Activated CD4-positive, alpha-beta T cell treated with anti-CD3 and anti-CD28 coated beads, Interleukin-2, amount 50 U/mL, for 16 hours (primary cell): ENCODE results near the gene GNG14.
"Not testable (repeated sequence)": the region's sequence is repeated elsewhere in the genome, so short reads cannot be mapped to it uniquely, and the experiment has no call there.

ENCODE experiments used
- DNase-seq: peaks from one replicate; pipeline ENCODE4 v3.0.0-alpha.2; 2020

The GNG14 gene

GRCh38 chr19:12725612-12726011 is 37.8 kb downstream of the GNG14 start:
- not testable (repeated sequence) for DNase-seq

DNA sequence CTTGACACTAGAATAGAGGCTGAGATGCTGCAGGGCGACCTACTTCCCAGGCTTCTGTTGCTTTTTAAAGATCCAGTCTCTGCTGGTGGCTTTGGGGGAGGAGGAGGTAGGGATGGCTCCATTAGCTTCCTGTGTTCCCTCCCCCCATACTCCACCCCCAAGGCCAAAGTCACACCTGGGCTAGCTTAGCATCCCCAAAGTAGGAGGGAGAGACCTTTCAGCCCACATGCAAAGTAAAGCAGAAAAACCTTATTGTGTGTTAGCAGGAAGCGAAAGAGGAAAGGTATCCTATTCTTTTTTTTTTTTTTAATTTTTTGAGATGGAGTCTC is 39.2 kb downstream of the GNG14 start:
- DNase-seq: no peak

DNA sequence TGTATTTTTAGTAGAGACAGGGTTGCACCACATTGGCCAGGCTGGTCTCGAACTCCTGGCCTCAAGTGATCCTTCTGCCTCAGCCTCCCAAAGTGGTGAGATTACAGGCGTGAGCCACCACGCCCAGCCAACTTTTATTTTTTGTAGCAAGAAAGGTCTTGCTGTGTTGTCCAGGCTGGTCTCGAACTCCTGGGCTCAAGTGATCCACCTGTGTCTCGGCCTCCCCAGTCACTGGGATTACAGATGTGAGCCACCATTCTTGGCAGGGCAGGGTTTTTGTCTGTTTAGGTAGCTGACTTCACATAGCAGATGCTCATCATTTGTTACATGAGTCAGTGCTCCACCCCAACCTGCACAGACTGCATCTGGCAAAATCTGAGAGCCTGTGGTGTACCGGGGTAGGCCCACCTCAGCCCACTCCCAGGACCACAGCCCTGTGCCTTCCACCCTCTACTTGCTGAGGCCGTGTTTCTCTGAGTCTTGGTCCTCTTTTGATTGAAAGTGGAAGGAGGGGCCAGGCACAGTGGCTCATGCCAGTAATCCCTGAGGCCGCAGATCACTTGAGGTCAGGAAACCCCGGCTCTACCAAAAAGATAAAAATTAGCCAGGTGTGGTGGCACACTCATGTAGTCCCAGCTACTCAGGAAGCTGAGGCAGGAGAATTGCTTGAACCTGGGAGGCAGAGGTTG is 40.1 kb downstream of the GNG14 start:
- DNase-seq: no peak

DNA sequence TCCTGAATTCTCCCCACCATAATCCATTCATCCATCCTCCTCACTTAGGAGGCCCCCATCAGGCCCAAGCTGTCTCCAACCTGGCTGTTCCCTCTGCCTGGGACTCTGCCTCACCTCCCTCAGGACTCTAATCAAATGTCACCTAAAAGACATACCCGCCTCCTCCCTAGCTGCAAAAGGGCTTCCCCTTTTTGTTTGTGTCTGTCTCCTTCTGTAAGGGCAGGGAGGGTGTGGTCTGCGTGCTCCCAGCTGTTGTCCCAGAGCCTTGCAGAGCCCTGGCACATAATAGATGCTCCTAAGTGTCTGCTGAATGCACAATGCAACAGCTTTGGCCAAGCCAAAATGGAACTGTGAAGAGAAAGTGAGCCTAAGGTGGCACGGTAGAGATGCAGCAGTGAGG is 42.3 kb downstream of the GNG14 start:
- DNase-seq: no peak

GRCh38 chr19:12731337-12731736 is 43.5 kb downstream of the GNG14 start:
- DNase-seq: no peak

DNA sequence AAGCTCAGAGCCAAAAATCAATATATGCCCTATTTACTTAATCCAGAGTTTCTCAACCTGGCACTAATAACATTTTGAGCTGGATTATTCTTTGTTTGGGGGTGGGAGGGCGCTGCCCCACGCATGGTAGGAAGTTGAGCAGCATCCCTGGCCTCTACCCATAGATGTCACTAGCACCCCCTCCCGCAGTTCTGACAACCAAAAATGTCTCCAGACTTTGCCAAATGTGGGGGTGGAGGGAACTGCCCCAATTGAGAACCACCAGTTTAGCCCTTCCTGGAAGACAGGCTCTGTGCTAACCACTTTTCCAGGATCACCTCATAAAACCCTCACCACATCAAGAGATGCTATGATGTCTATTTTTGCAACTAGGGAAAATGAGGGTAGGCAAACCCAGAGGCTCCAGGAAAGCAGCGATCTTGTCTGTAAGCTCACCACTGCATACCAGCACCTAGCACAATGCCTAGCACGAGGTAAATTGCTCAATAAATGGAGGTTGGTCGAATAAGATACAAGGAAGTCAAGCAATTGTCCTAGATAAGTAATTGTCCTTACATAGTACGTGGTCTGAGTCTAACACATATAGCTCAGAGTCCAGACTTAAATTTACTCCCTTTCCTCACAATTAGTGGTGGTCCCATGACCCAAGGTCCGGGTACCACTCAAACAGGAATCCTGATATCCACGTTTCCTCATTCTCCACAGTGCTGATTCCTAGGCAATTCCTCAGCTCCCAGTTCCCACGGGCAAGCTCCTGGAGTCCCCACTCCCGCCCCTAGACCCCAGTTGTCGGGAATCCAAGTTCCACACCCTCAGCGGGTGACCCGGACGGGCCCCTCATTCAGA is 45.8 kb downstream of the GNG14 start:
- peak; percentile 77 for DNase-seq

DNA sequence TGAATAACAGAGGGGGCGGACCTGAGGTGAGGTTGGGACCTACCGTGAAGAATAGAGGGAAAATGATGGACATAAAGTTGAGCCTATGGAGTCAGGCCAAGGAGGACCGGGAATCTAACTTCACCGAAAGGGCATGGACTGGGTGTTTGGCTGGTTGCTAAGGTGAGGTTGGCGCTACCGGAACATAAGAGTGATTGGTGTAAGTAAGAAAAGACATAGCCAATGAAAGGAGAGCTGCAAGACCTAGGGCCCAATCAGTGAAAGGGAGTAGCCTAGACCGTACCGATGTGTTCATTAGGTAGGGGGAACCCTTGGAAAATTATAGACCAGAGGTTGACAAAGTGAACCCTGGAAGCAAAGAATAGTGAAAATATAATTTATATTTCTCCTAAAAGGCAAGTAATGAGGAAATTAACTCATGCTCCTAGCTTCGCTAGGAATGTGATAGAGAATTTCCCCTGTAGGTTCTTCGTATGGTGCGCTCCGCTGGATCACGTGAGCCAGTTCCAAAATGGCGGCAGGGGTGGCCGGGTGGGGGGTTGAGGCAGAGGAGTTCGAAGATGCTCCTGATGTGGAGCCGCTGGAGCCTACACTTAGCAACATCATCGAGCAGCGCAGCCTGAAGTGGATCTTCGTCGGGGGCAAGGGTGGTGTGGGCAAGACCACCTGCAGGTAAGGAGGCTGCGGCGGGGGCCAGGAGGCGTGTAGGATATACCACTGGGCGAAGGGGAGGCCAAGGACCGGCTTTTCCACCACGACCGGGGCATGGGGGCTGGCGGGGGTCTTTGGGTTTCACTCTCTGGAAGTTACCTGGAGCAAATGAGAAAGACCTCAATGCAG is 49.4 kb downstream of the GNG14 start, which contains the start of gene GET3:
Gene GET3 (plus strand): TSS at position 503 of the 840 bp plus-strand sequence. CDS start 9 bp downstream, at position 512.
- peak; percentile 95 for DNase-seq

DNA sequence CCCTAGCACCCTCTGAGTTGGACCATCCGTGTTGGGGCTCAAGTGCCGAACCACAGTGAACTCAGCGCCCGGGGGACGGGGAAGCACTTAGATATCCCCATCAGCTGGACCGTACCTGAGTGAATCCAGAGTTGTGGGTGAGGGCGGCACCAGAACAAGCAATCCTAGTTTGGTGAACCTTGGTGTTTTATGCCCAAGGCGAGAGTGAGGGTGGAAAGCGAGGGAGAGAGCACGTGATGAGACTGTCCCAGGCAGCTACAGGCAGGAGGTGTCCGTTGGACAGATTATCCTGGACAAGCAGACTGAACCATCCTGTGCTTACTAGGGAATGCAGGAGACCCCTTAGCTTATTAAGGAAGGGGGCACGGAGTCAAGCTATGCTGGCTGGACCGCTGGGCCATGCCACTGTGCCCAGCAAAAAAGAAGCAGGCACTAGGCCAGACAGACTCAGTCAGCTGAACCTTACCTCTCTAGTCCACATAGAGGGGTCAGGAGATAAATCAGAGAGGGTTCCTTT is 50.1 kb downstream of the GNG14 start:
- DNase-seq: no peak
